Psoas muscle (tissue), 8 donors: ENCODE results near the gene C2CD4C. TPM values are rescaled to one million over a fixed set of nuclear protein-coding genes. Genes with fewer than 3 reads are reported as not detected.
A peak's percentile ranks its signal among the peaks of the same experiment; 100 is the strongest.

Experiments
- ATAC-seq, 4 donors: fragments of 200-7000 bp; cut with Tn5 transposase; one replicate each; pipeline ENCODE4 v1.9.1; 2020; ENCODE audit warnings: moderate library complexity in 3 of 4, mild to moderate bottlenecking in 2 of 4
- DNase-seq, 2 donors: peaks; one replicate each; pipeline ENCODE4 v3.0.0-alpha.2; 2020
- H3K27ac ChIP-seq: fragments of 200-600 bp; one replicate; pipeline ENCODE4 v1.8.0; 2022
- H3K27me3 ChIP-seq, 3 donors: fragments of 200-600 bp in 1 of 3; one replicate each; pipeline versions ENCODE4 v1.6.1 to v1.8.0; 2013 to 2022; ENCODE audit warnings: low read length in 2 of 3, mild to moderate bottlenecking in 2 of 3, moderate library complexity in 1 of 3; ENCODE audit not compliant: insufficient read depth in 3 of 3
- H3K36me3 ChIP-seq, 2 donors: fragments of 200-600 bp in 1 of 2; one replicate each; pipeline versions ENCODE4 v1.6.1 to v1.8.0; 2013 to 2022; ENCODE audit warnings: low read depth in 1 of 2, mild to moderate bottlenecking in 1 of 2, moderate library complexity in 1 of 2; ENCODE audit not compliant: insufficient read depth in 1 of 2
- H3K4me1 ChIP-seq: fragments of 200-600 bp; one replicate; pipeline ENCODE4 v1.8.0; 2022
- H3K4me3 ChIP-seq: fragments of 200-600 bp; one replicate; pipeline ENCODE4 v1.8.0; 2022; ENCODE audit warnings: mild to moderate bottlenecking
- H3K9me3 ChIP-seq: fragments of 200-600 bp; one replicate; pipeline ENCODE4 v1.8.0; 2022
- WGBS, 3 donors: extraction: QIAGEN DNeasy Blood & Tissue Kit; methylation state at CpG; one replicate each; pipeline versions ENCODE4 v1.1.6 to v1.1.7; 2013; 5-methylcytosine and 5-hydroxymethylcytosine counted together
- intact Hi-C, 2 donors: fragments of 100-400 bp; cut with DNase I; formaldehyde crosslinking; loops; one replicate each; pipeline versions ENCODE4 v1.11.0 to v1.14.2; 2022
- polyA plus RNA-seq, 3 donors: library from polyadenylated mRNA; stranded (reverse); fragments of 200-250 nt; gene quantifications; one replicate each; pipeline ENCODE4 v1.2.3, GENCODE V29; 2013
- total RNA-seq, 4 donors: library from RNA; stranded (reverse); fragmentation: NEBNext Ultra II Directional in 2 of 4; extraction: Animal tissue kit (Norgen Biotek cat#: 25700) in 2 of 4; gene quantifications; one replicate each; pipeline versions ENCODE4 v1.2.1 to v1.2.4, GENCODE V29; 2021 to 2023
- TF ChIP-seq, protein P1 (sequence below): fragments of 200-600 bp; IDR thresholded peaks from one replicate; pipeline ENCODE4 v1.8.0; 2022; ENCODE audit warnings: antibody characterized with exemption
- donor health status: healthy with polysubstance abuse.
- donor health status: DM: no; HTN: no; CAD: no; lungs with moderate emphysema.
- donor health status: Bipolar disorder and iron deficiency.
- donor health status: healthy.
- donor health status: DM: yes; HTN: yes; CAD: no.
- donor health status: DM: no; HTN: no; CAD: no.
- donor health status: DM: no; HTN: no; CAD: no.
- donor health status: DM: yes; HTN: yes; CAD: no.

Gene C2CD4C
- total and polyA plus RNA-seq, 7 donors, result 0.47 to 1.3 (median 0.97) TPM

DNA sequence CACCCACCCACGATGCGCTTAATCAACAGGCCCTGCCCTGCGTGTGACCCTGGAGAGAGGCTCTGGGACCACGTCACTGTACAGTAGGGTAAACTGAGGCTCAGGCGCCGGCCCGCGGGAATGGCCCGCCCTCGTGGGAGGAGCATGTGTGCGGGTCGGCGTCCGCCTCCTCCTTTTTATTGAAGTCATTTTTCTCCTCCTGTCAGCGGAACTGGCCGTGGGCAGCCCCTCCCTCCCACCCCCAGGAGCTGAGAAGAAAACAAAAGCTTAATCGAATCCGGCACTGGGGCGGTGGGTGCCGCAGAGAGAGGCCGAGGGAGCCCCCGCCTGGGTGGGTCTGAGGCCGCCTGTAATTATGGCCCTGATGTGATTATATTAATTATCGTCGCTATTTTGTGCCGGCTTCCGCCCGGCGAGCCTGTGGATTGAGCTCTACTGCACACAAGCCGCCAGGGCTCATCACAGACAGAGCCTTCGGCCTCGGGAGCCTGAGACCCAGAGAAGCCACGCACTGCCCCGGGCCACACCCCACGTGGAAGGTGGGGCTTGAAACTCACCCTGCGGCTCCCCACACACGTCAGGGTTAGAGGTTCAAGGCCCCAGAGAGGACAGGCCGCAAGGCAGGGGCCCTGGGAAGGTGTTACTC, 7.0 kb downstream of the C2CD4C start:
- Histone ChIP-seq H3K4me1 (no peaks in the 10 kb centered on the region), H3K27ac (no peak overlapping the region), H3K9me3 (no peaks in the 10 kb centered on the region), H3K4me3 (no peak overlapping the region), H3K27me3 (peaks cover 0 to 63% (median 16%) of the 10 kb centered on the region in 3 donors), H3K36me3 (no peaks in the 10 kb centered on the region)
- WGBS, 3 donors, result 24% methylated on average over 32 to 38 of the region's 38 CpGs
- DNase-seq, result peak in 1 of 2 donors; percentile 47
- no peak for ATAC-seq
- TF ChIP-seq, protein P1, sequence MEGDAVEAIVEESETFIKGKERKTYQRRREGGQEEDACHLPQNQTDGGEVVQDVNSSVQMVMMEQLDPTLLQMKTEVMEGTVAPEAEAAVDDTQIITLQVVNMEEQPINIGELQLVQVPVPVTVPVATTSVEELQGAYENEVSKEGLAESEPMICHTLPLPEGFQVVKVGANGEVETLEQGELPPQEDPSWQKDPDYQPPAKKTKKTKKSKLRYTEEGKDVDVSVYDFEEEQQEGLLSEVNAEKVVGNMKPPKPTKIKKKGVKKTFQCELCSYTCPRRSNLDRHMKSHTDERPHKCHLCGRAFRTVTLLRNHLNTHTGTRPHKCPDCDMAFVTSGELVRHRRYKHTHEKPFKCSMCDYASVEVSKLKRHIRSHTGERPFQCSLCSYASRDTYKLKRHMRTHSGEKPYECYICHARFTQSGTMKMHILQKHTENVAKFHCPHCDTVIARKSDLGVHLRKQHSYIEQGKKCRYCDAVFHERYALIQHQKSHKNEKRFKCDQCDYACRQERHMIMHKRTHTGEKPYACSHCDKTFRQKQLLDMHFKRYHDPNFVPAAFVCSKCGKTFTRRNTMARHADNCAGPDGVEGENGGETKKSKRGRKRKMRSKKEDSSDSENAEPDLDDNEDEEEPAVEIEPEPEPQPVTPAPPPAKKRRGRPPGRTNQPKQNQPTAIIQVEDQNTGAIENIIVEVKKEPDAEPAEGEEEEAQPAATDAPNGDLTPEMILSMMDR, result no peak
- intact Hi-C loops, result no loop called here

DNA sequence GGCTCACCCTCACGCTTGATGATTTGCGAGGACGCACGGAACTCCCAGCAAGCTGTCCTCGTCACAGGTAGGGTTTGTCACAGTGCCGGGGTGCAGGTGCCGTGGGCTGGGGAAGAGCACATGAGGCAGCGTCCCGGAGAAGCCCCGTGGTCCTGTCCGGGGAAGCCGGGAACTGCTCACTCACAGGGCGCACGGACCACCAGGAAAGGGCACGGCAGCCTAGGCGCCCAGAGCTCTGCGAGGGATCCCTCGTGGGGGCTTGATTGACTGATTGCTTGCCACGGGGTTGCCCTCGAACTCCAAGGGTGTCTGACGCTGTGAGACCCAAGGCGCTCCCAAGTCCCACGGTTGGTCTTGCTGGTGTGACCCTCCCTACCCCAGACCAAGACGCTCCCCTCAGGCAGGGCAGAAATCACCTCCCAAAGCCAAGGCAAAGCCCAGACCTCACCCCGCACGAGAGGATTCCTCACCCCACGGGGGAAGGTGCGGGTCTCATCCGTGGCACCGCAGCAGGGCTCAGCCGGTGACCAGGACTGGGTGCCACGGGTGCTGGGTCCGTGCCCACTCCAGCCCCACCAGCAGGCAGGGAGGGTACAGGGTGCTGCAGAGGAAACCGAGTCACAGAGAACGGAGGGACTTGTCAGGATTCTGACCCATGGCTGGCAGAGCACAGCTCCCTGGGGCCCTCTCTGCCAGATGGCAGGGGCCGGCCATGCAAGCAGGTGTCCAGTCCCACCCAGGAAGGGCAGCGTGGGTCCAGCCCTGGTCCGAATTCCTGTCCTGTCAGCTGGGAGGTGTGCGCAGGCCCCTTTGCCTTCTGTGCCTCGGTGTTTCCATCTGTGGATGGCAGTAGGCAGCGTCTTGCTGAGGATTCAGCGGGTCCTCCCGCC, 7.7 kb downstream of the C2CD4C start:
- intact Hi-C loops, result no loop called here
- ATAC-seq, result no peak
- DNase-seq, result no peak
- TF ChIP-seq, protein P1, result no peak
- Histone ChIP-seq H3K9me3 (no peaks in the 10 kb centered on the region), H3K4me3 (no peak overlapping the region), H3K27me3 (peaks cover 0 to 55% (median 16%) of the 10 kb centered on the region in 3 donors), H3K27ac (no peak overlapping the region), H3K36me3 (no peaks in the 10 kb centered on the region), H3K4me1 (no peaks in the 10 kb centered on the region)
- WGBS, 3 donors, result 71 to 76% (median 74%) methylated on average over 41 to 43 of the region's 43 CpGs

DNA sequence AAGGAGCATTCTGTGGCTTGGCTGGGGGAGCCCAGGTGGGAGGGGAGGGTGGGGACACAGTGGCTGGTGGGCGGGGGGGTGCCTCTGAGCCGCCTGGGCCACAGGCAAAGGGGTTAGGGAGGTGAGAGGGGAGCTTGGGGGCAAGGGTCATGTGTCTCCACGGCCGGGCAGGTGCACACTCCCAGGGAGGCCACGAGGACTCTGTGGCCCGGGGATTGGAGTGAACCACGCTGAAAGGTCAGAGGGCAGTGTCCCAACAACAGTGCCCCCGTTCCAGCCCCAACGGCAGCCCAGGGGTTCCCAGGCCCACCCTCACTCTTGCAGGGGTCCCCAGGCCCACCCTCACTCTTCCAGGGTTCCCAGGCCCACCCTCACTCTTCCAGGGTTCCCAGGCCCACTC, 9.6 kb downstream of the C2CD4C start:
- no peak for ATAC-seq

DNA sequence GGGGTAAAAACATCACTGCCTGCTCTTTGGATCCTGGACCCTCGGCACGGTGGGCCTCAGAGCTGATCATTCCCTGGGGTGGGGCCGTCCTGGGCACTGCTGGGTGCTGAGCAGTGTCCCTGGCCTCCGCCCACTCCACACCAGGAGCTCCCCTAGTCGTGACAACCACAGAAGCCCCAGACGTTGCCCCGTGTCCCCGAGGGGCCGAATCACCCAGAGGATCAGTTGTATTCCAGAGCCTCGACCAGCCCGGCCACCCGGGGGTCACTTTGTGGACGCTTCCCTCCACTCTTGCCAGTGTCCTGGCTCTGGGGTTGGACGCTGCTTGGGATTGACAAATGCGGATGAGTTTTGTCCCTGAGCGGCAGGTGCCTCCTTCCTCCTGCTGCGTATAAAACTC, 10.2 kb downstream of the C2CD4C start:
- intact Hi-C loops, result no loop called here
- Histone ChIP-seq H3K9me3 (no peaks in the 10 kb centered on the region), H3K27me3 (peaks cover 0 to 42% (median 16%) of the 10 kb centered on the region in 3 donors)

More for the DNA sequence above, 9.6 kb downstream of the C2CD4C start:
- no peaks in the 10 kb centered on the region for H3K9me3 ChIP-seq
- 71 to 79% (median 75%) methylated on average over 8 to 9 of the region's 9 CpGs for WGBS, 3 donors
- no peak overlapping the region for H3K27ac ChIP-seq
- H3K27me3 ChIP-seq, result peaks cover 0 to 43% (median 16%) of the 10 kb centered on the region in 3 donors
- no peak for DNase-seq
- H3K36me3 ChIP-seq, result no peaks in the 10 kb centered on the region
- intact Hi-C loops, result no loop called here
- no peak overlapping the region for H3K4me3 ChIP-seq
- no peaks in the 10 kb centered on the region for H3K4me1 ChIP-seq
- TF ChIP-seq, protein P1, result no peak

More for the DNA sequence above, 10.2 kb downstream of the C2CD4C start:
- no peak overlapping the region for H3K4me3 ChIP-seq
- DNase-seq, result peak in 1 of 2 donors; percentile 40
- TF ChIP-seq, protein P1, result no peak
- H3K36me3 ChIP-seq, result no peaks in the 10 kb centered on the region
- no peak overlapping the region for H3K27ac ChIP-seq
- ATAC-seq, result no peak
- WGBS, 3 donors, result 78 to 83% (median 78%) methylated on average over 17 of the region's 17 CpGs
- H3K4me1 ChIP-seq, result no peaks in the 10 kb centered on the region
